IMR-90 (cell line): Measurements from ENCODE around the gene P2RX5. TPM values are rescaled to one million over a fixed set of nuclear protein-coding genes. Genes with fewer than 3 reads are reported as not detected.

ENCODE experiments used
- ATAC-seq: fragments of 200-7000 bp; cut with Tn5 transposase; 2 replicates; pipeline ENCODE4 v1.9.1; 2020; ENCODE audit warnings: low read depth, mild to moderate bottlenecking, moderate library complexity
- BruUV-seq: library from RNA; stranded (reverse); fragments of 400-500 nt; replicated peaks from 2 replicates; lab custom pipeline; 2021; lab: Mats Ljungman, UMichigan
- CTCF ChIA-PET: fragments of 300-600 bp; formaldehyde crosslinking; extraction: SDS; loops from one replicate; lab custom pipeline; 2021; ENCODE audit warnings: antibody characterized with exemption; lab: Yijun Ruan, JAX
- POLR2A ChIA-PET: fragments of 300-600 bp; sonication (Branson Sonifier 250); formaldehyde crosslinking; loops from one replicate; lab custom pipeline; 2022; ENCODE audit warnings: antibody characterized with exemption; ENCODE audit not compliant: unreplicated experiment; lab: Charles Lee
- DNase-seq: peaks from one replicate; pipeline ENCODE4 v3.0.0; 2013
- H2AFZ ChIP-seq: replicated peaks from 2 replicates; pipeline ENCODE3; 2013; ENCODE audit warnings: low read length, mild to moderate bottlenecking; ENCODE audit not compliant: poor library complexity
- H2AK5ac ChIP-seq: 2 replicates; pipeline ENCODE4 v1.6.1; 2013; ENCODE audit warnings: low read depth, low read length, inconsistent platforms
- H2AK9ac ChIP-seq: replicated peaks from 2 replicates; pipeline ENCODE3; 2013; ENCODE audit warnings: mild to moderate bottlenecking, low read depth, low read length, moderate library complexity; ENCODE audit not compliant: poor library complexity
- H2BK120ac ChIP-seq: 2 replicates; pipeline ENCODE4 v1.6.1; 2013; ENCODE audit warnings: low read depth, low read length, inconsistent platforms
- H2BK15ac ChIP-seq: 3 replicates; pipeline ENCODE4 v1.6.1; 2013; ENCODE audit warnings: low read depth, low read length, inconsistent platforms
- H2BK20ac ChIP-seq: 2 replicates; pipeline ENCODE4 v1.6.1; 2013; ENCODE audit warnings: low read depth, mild to moderate bottlenecking, inconsistent platforms, low read length, moderate library complexity
- H2BK5ac ChIP-seq: 2 replicates; pipeline ENCODE4 v1.6.1; 2013; ENCODE audit warnings: mild to moderate bottlenecking, low read depth, low read length, inconsistent platforms; ENCODE audit not compliant: poor library complexity, severe bottlenecking
- H3K14ac ChIP-seq: replicated peaks from 2 replicates; pipeline ENCODE4 v1.6.1; 2013; ENCODE audit warnings: low read depth, low read length, inconsistent platforms
- H3K18ac ChIP-seq: 2 replicates; pipeline ENCODE4 v1.6.1; 2013; ENCODE audit warnings: low read depth, low read length, control low read depth
- H3K23ac ChIP-seq: 2 replicates; pipeline ENCODE4 v1.6.1; 2013; ENCODE audit warnings: low read depth, low read length, inconsistent platforms
- H3K27ac ChIP-seq: 2 replicates; pipeline ENCODE4 v1.5.1; 2013; ENCODE audit warnings: mild to moderate bottlenecking, control low read depth, low read length; ENCODE audit not compliant: insufficient read depth
- H3K27me3 ChIP-seq: 2 replicates; pipeline ENCODE4 v1.6.1; 2013; ENCODE audit warnings: low read length; ENCODE audit not compliant: control insufficient read depth, insufficient read depth
- H3K36me3 ChIP-seq: 2 replicates; pipeline ENCODE4 v1.6.1; 2013; ENCODE audit warnings: low read length, mixed read lengths; ENCODE audit not compliant: control insufficient read depth, insufficient read depth
- H3K4ac ChIP-seq: 2 replicates; pipeline ENCODE4 v1.6.1; 2013; ENCODE audit warnings: low read depth, low read length, inconsistent platforms
- H3K4me1 ChIP-seq: 2 replicates; pipeline ENCODE4 v1.6.1; 2013; ENCODE audit warnings: low read length, mixed read lengths; ENCODE audit not compliant: control insufficient read depth, insufficient read depth
- H3K4me2 ChIP-seq: 2 replicates; pipeline ENCODE4 v1.6.1; 2013; ENCODE audit warnings: low read depth, mild to moderate bottlenecking, control low read depth, low read length, moderate library complexity
- H3K4me3 ChIP-seq: 2 replicates; pipeline ENCODE4 v1.5.1; 2013; ENCODE audit warnings: low read depth, mild to moderate bottlenecking, control low read depth, low read length, moderate library complexity; ENCODE audit not compliant: insufficient read depth
- H3K56ac ChIP-seq: 2 replicates; pipeline ENCODE4 v1.6.1; 2013; ENCODE audit warnings: low read length, inconsistent platforms; ENCODE audit not compliant: insufficient read depth; ENCODE audit errors: extremely low read depth
- H3K79me1 ChIP-seq, 2 experiments: 2 replicates each; pipeline ENCODE4 v1.6.1; 2013; ENCODE audit warnings: low read length in 2 of 2, inconsistent platforms in 1 of 2, low read depth in 1 of 2
- H3K9ac ChIP-seq: 2 replicates; pipeline ENCODE4 v1.6.1; 2013; ENCODE audit warnings: low read depth, low read length, control low read depth
- H3K9me1 ChIP-seq: 2 replicates; pipeline ENCODE4 v1.6.1; 2013; ENCODE audit warnings: low read length, inconsistent platforms; ENCODE audit not compliant: insufficient read depth
- H3K9me3 ChIP-seq: 2 replicates; pipeline ENCODE4 v1.6.1; 2013; ENCODE audit warnings: low read length; ENCODE audit not compliant: control insufficient read depth, insufficient read depth
- H4K20me1 ChIP-seq: 2 replicates; pipeline ENCODE4 v1.6.1; 2013; ENCODE audit warnings: low read length, inconsistent platforms; ENCODE audit not compliant: insufficient read depth
- H4K5ac ChIP-seq: 2 replicates; pipeline ENCODE4 v1.6.1; 2013; ENCODE audit warnings: mild to moderate bottlenecking, low read depth, low read length, control low read depth
- H4K8ac ChIP-seq, 2 experiments: 2 replicates each; pipeline ENCODE4 v1.6.1; 2013; ENCODE audit warnings: low read depth in 2 of 2, low read length in 2 of 2, control low read depth in 1 of 2, inconsistent platforms in 1 of 2
- H4K91ac ChIP-seq: 2 replicates; pipeline ENCODE4 v1.6.1; 2013; ENCODE audit warnings: low read depth, low read length, inconsistent platforms; ENCODE audit not compliant: insufficient read depth
- BHLHE40 ChIP-seq: fragments of 150-350 bp; IDR thresholded peaks from 2 replicates; pipeline ENCODE4 v1.6.1; 2016; ENCODE audit warnings: mild to moderate bottlenecking, low read depth, low read length
- MAFK ChIP-seq: IDR thresholded peaks from 2 replicates; pipeline ENCODE4 v1.6.1; 2012; ENCODE audit warnings: low read depth, low read length, improper control_type of control experiment
- MXI1 ChIP-seq: IDR thresholded peaks from 2 replicates; pipeline ENCODE4 v1.6.1; 2012; ENCODE audit warnings: low read depth, mild to moderate bottlenecking, low read length, moderate library complexity, borderline replicate concordance
- POLR2A ChIP-seq: IDR thresholded peaks from 2 replicates; pipeline ENCODE4 v1.6.1; 2012; ENCODE audit warnings: mild to moderate bottlenecking, low read depth, low read length
- RAD21 ChIP-seq: IDR thresholded peaks from 2 replicates; pipeline ENCODE4 v1.6.1; 2012; ENCODE audit warnings: low read length, improper control_type of control experiment
- SMC3 ChIP-seq: fragments of 150-350 bp; IDR thresholded peaks from 2 replicates; pipeline ENCODE4 v1.6.1; 2016; ENCODE audit warnings: low read depth, mild to moderate bottlenecking, antibody characterized with exemption, low read length, moderate library complexity
- WGBS, 2 experiments: methylation state at CpG; one replicate each; pipeline versions ENCODE4 v1.1.5 to v1.1.7; 2013; ENCODE audit warnings: missing lambda C conversion rate in 2 of 2; ENCODE audit not compliant: insufficient read length in 1 of 2; ENCODE audit errors: extremely low coverage in 2 of 2; 5-methylcytosine and 5-hydroxymethylcytosine counted together
- dilution Hi-C: fragments of 300-500 bp; cut with HindIII; formaldehyde crosslinking; loops from one replicate; pipeline ENCODE4 v1.14.3; 2018; ENCODE audit warnings: low sequenced_read_pairs; ENCODE audit not compliant: unreplicated experiment
- in situ Hi-C: fragments of 300-500 bp; cut with MboI; formaldehyde crosslinking; loops from 3 replicates; pipeline ENCODE4 v1.14.3; 2019; ENCODE audit warnings: low sequenced_read_pairs, inconsistent platforms, mixed read lengths
- intact Hi-C: fragments of 100-400 bp; cut with micrococcal nuclease; formaldehyde crosslinking; loops from 2 replicates; pipeline ENCODE4 v1.10.0; 2022
- polyA plus RNA-seq, 3 experiments: library from polyadenylated mRNA; depleted of rRNA; stranded (reverse); fragments of >200 nt; gene quantifications; 2 replicates each; pipeline ENCODE4 v1.2.3, GENCODE V29; 2012; ENCODE audit warnings: low replicate concordance in 1 of 3
- total RNA-seq: library from RNA; depleted of rRNA; stranded (reverse); fragments of >200 nt; gene quantifications from 2 replicates; pipeline ENCODE4 v1.2.3, GENCODE V29; 2012

P2RX5 gene
- total and polyA plus RNA-seq, 2 of the 4 experiments (the other 2 are of a cell fraction) = 1.8 to 3.7 TPM

GRCh38 chr17:3699951-3700350 is 4.0 kb upstream of the P2RX5 start:
- peaks cover 16% of the 10 kb centered on the region for H3K9me3 ChIP-seq
- no peak overlapping the region for H4K91ac ChIP-seq
- 0 out of 2 replicates have a peak, but pooled peaks cover 2% of the 10 kb centered on the region for H3K4me1 ChIP-seq
- no TSS peak for BruUV-seq
- no peak overlapping the region for H2BK5ac ChIP-seq
- H2AFZ ChIP-seq = no peak overlapping the region
- no peak for DNase-seq
- no peak overlapping the region for H2BK20ac ChIP-seq
- no peak for ATAC-seq
- H2AK9ac ChIP-seq = no peak overlapping the region
- no CpG with 5 or more reads among the region's 4 CpGs for WGBS, 2 experiments
- no peak overlapping the region for H3K18ac ChIP-seq
- H3K4ac ChIP-seq = no peak overlapping the region
- dilution Hi-C loops (no loop called here), intact Hi-C loops (no loop called here), in situ Hi-C loops (no loop called here)
- H3K9me1 ChIP-seq = no peaks in the 10 kb centered on the region
- TF ChIP-seq RAD21 = no peak
- TF ChIP-seq SMC3 = no peak
- TF ChIP-seq MAFK = no peak
- TF ChIP-seq POLR2A = no peak
- TF ChIP-seq MXI1 = no peak
- no peak for TF ChIP-seq BHLHE40
- no peak overlapping the region for H2AK5ac ChIP-seq
- no peaks in the 10 kb centered on the region for H3K36me3 ChIP-seq
- ChIA-PET CTCF (no interaction called here), POLR2A (no interaction called here)
- H3K79me1 ChIP-seq = no peaks in the 10 kb centered on the region
- H2BK120ac ChIP-seq = no peak overlapping the region
- H3K4me2 ChIP-seq = no peak overlapping the region
- H3K56ac ChIP-seq = no peak overlapping the region
- H2BK15ac ChIP-seq = no peak overlapping the region
- no peak overlapping the region for H3K23ac ChIP-seq
- H3K9ac ChIP-seq = no peak overlapping the region
- H3K14ac ChIP-seq = no peak overlapping the region
- H3K27me3 ChIP-seq = peaks cover 9% of the 10 kb centered on the region
- no peaks in the 10 kb centered on the region for H4K20me1 ChIP-seq
- no peak overlapping the region for H3K4me3 ChIP-seq
- H4K5ac ChIP-seq = no peak overlapping the region
- no peak overlapping the region for H4K8ac ChIP-seq
- no peak overlapping the region for H3K27ac ChIP-seq
